Urothelium cell line (cell line): ENCODE results near the gene CAP2.
"Not testable (repeated sequence)": the region's sequence is repeated elsewhere in the genome, so short reads cannot be mapped to it uniquely, and the experiment has no call there.

Experiments
- DNase-seq: peaks from one replicate; pipeline ENCODE4 v3.0.0; 2011; ENCODE audit warnings: low spot score, mixed read lengths
- FAIRE-seq: peaks from 2 replicates; lab custom pipeline; 2011; peaks lifted over from hg19 to GRCh38; lab: Jason Lieb, UNC

CAP2 gene

GRCh38 chr6:17395112-17395511 lies 1.7 kb downstream of the CAP2 start:
- FAIRE-seq (no peak), DNase-seq (no peak)

- FAIRE-seq (no peak), DNase-seq (no peak)
Measured at GRCh38 chr6:17396256-17396655, 2.9 kb downstream of the CAP2 start.

- FAIRE-seq (no peak), DNase-seq (no peak)
Measured at GRCh38 chr6:17397764-17398194, 4.4 kb downstream of the CAP2 start.

GRCh38 chr6:17405181-17405943 lies 12.0 kb downstream of the CAP2 start:
- not testable (repeated sequence) for DNase-seq, FAIRE-seq

GRCh38 chr6:17405944-17406245 lies 12.5 kb downstream of the CAP2 start:
- DNase-seq (no peak), FAIRE-seq (no peak)

GRCh38 chr6:17408081-17408480 lies 14.7 kb downstream of the CAP2 start:
- DNase-seq (no peak), FAIRE-seq (no peak)

- DNase-seq (no peak), FAIRE-seq (no peak)
Measured at GRCh38 chr6:17410281-17410680, 16.9 kb downstream of the CAP2 start.

- FAIRE-seq = no peak
- no peak for DNase-seq
Measured at GRCh38 chr6:17413313-17413750, 19.9 kb downstream of the CAP2 start.

GRCh38 chr6:17414395-17414794 lies 21.0 kb downstream of the CAP2 start:
- DNase-seq, FAIRE-seq: not testable (repeated sequence)

- DNase-seq = no peak
- no peak for FAIRE-seq
Measured at GRCh38 chr6:17415321-17415720, 21.9 kb downstream of the CAP2 start.

GRCh38 chr6:17416806-17417205 lies 23.4 kb downstream of the CAP2 start:
- FAIRE-seq = no peak
- DNase-seq = no peak

- DNase-seq = peak; percentile 68
- FAIRE-seq = no peak
Measured at GRCh38 chr6:17417817-17418216, 24.4 kb downstream of the CAP2 start.

- FAIRE-seq = no peak
Measured at GRCh38 chr6:17418281-17419188, 25.1 kb downstream of the CAP2 start.

GRCh38 chr6:17419189-17419575 lies 25.8 kb downstream of the CAP2 start:
- FAIRE-seq = no peak

More at GRCh38 chr6:17418281-17419188, 25.1 kb downstream of the CAP2 start:
- peak; percentile 17 for DNase-seq

GRCh38 chr6:17420368-17420767 lies 27.0 kb downstream of the CAP2 start:
- DNase-seq = no peak
- no peak for FAIRE-seq

More at GRCh38 chr6:17419189-17419575, 25.8 kb downstream of the CAP2 start:
- DNase-seq = no peak

- no peak for FAIRE-seq
- DNase-seq = no peak
Measured at GRCh38 chr6:17421406-17421805, 28.0 kb downstream of the CAP2 start.

- DNase-seq = no peak
- FAIRE-seq = no peak
Measured at GRCh38 chr6:17423026-17423425, 29.6 kb downstream of the CAP2 start.

GRCh38 chr6:17427062-17427461 lies 33.7 kb downstream of the CAP2 start:
- no peak for DNase-seq
- no peak for FAIRE-seq

- DNase-seq (no peak), FAIRE-seq (no peak)
Measured at GRCh38 chr6:17427617-17428016, 34.2 kb downstream of the CAP2 start.

- not testable (repeated sequence) for DNase-seq, FAIRE-seq
Measured at GRCh38 chr6:17428595-17429120, 35.3 kb downstream of the CAP2 start.

- FAIRE-seq (no peak), DNase-seq (no peak)
Measured at GRCh38 chr6:17429383-17430061, 36.1 kb downstream of the CAP2 start.
